K562 (cell line): Measurements from ENCODE around the gene ATP7B.

Experiments used
- CEBPB ChIP-seq: fragments of 450-650 bp; IDR thresholded peaks from 2 replicates; pipeline ENCODE4 v1.6.1; 2016; ENCODE audit warnings: missing genetic modification characterization, missing compliant biosample characterization
- FOXP1 ChIP-seq: sonication (generic); formaldehyde crosslinking; IDR thresholded peaks from 2 replicates; pipeline ENCODE4 v1.8.0; 2022; ENCODE audit warnings: mild to moderate bottlenecking, missing genetic modification reagents
- POLR2A ChIP-seq: fragments of 450-650 bp; conservative IDR thresholded peaks from 2 replicates; pipeline ENCODE4 v1.6.1; 2016
- SRSF1 ChIP-seq: fragments of 200-400 bp; formaldehyde crosslinking; IDR thresholded peaks from 2 replicates; pipeline ENCODE4 v1.6.1; 2017; ENCODE audit warnings: mild to moderate bottlenecking, low read depth, low read length, moderate library complexity
- TFAM ChIP-seq: fragments of 250-450 bp; sonication (Bioruptor Pico); conservative IDR thresholded peaks from 2 replicates; pipeline ENCODE4 v1.5.0; 2021; ENCODE audit warnings: mild to moderate bottlenecking, moderate library complexity
- ZNF274 ChIP-seq: IDR thresholded peaks from 2 replicates; pipeline ENCODE4 v1.6.1; 2011; ENCODE audit warnings: low read depth, mild to moderate bottlenecking, low read length, moderate library complexity, borderline replicate concordance
- TF ChIP-seq, protein P1 (sequence below): sonication (generic); formaldehyde crosslinking; IDR thresholded peaks from 2 replicates; pipeline ENCODE4 v1.8.0; 2022; ENCODE audit warnings: mild to moderate bottlenecking, missing genetic modification reagents

DNA sequence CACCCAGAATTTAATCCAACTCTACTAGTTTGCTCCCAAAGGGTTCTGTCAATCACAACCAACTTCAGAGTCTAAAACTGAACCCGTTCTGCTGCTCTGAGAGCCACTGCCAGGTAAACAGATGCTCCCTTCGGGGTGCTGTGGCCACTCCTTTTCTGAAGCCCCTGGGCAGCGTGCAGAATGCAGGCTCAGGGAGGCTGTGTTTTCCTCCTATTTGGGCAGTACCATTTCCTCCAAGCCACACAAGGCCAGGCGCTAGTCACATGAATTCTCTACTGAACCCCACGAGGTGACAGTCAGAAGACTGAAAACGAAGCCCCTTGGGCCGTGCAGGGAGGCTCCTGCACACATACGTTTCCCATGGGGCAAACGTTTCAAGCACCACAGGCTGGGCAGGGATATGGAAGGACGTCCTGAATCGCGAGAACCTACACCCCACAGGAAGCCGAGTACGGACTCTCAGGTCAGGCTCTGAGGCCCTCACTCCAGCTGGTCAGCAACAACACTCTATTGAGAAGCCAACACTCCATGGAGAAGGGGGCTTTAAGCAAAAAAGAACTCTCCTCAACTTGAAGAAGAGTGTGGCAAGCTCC is 77.7 kb downstream of the ATP7B start:
- TF ChIP-seq CEBPB (tag) (no peak), SRSF1 (no peak), FOXP1 (no peak), ZNF274 (no peak), POLR2A (no peak), TFAM (CRISPR knock-in tag) (no peak)
- TF ChIP-seq, protein P1, sequence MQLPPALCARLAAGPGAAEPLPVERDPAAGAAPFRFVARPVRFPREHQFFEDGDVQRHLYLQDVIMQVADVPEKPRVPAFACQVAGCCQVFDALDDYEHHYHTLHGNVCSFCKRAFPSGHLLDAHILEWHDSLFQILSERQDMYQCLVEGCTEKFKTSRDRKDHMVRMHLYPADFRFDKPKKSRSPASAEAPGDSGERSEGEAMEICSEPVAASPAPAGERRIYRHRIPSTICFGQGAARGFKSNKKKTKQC: no peak
